ENCODE measurements around the gene UTP4.

The UTP4 gene

DNA sequence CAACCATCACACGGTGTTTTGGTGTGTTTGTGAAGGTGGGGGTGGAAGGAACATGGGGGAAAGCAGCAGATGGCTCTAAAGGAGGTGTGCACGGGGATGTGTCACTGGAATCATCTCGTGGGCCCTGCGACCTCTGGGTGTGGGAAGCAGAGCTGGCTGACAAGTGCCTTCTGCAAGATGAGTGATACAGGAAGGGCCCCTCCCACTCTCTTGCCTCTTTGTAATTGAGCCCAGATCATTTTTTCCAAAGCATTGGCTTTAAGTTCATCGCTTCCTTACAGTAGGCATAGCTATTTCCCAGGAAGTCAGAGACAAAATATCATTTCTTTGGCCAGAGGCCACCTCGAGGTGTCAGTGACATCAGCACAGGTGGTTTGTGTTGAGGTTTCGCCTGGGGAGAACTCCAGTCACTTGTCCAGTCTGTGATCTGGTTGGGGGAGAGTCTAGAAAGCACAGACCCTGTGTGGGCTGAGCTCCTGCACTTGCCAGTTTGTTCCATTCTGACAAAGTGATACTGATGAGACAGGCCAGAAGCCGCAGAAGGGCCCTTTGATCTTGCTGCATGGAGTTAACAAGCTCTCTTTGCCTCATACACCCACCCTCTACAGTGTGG lies 33.9 kb downstream of the UTP4 start:
- Mint-ChIP-seq H3K4me1 (peaks cover 2% of the 10 kb centered on the region), H3K36me3 (peaks cover 32% of the 10 kb centered on the region), H3K9me3 (no peaks in the 10 kb centered on the region), H3K27ac (no peak overlapping the region), H3K27me3 (no peaks in the 10 kb centered on the region), H3K4me3 (no peak overlapping the region)
- DNase-seq (ENCODE audit: low spot score in 2 of 2), result no peak
- ATAC-seq (ENCODE audit: low read depth), result no peak

- no peaks in the 10 kb centered on the region for H3K27me3 Mint-ChIP-seq
- H3K9me3 Mint-ChIP-seq, result no peaks in the 10 kb centered on the region
- ATAC-seq (ENCODE audit: low read depth) (no peak), DNase-seq (ENCODE audit: low spot score in 2 of 2) (no peak)
- peaks cover 4% of the 10 kb centered on the region for H3K4me1 Mint-ChIP-seq
- no peak overlapping the region for H3K4me3 Mint-ChIP-seq
- H3K36me3 Mint-ChIP-seq, result peaks cover 30% of the 10 kb centered on the region
- no peak overlapping the region for H3K27ac Mint-ChIP-seq
These were observed 34.8 kb downstream of the UTP4 start for GRCh38 chr16:69166946-69167930.

DNA sequence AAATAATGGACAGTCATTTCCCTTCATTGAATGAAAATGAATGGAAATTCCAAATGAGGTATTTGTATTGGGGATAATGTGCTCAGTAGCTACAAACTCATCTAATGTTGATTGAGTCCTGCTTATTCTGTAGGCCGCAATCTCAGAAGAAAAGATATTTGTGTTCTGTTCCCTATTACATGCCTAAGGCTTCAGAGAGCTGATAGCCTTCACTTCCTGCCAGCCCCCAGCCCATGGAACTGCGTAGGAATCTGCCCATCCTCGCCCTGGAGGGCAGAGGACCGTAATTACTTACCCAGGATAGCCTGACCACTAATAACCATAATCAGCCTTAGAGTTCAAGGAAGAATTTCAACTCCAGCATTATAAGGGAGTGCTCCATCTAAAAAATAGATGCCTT lies 36.6 kb downstream of the UTP4 start:
- H3K36me3 Mint-ChIP-seq, result peaks cover 24% of the 10 kb centered on the region
- no peaks in the 10 kb centered on the region for H3K27me3 Mint-ChIP-seq
- no peak overlapping the region for H3K4me3 Mint-ChIP-seq
- no peaks in the 10 kb centered on the region for H3K9me3 Mint-ChIP-seq
- DNase-seq (ENCODE audit: low spot score in 2 of 2), result no peak
- H3K4me1 Mint-ChIP-seq, result peaks cover 10% of the 10 kb centered on the region
- H3K27ac Mint-ChIP-seq, result no peak overlapping the region
- ATAC-seq (ENCODE audit: low read depth), result no peak

GRCh38 chr16:69169607-69170352 lies 37.3 kb downstream of the UTP4 start:
- no peak overlapping the region for H3K27ac Mint-ChIP-seq
- H3K4me3 Mint-ChIP-seq, result no peak overlapping the region
- H3K36me3 Mint-ChIP-seq, result peaks cover 23% of the 10 kb centered on the region
- H3K9me3 Mint-ChIP-seq, result no peaks in the 10 kb centered on the region
- H3K27me3 Mint-ChIP-seq, result no peaks in the 10 kb centered on the region
- no peak for ATAC-seq (ENCODE audit: low read depth)
- peaks cover 10% of the 10 kb centered on the region for H3K4me1 Mint-ChIP-seq
- no peak for DNase-seq (ENCODE audit: low spot score in 2 of 2)

- Mint-ChIP-seq H3K27me3 (no peaks in the 10 kb centered on the region), H3K36me3 (peaks cover 17% of the 10 kb centered on the region), H3K27ac (no peak overlapping the region), H3K4me1 (peaks cover 10% of the 10 kb centered on the region), H3K9me3 (no peaks in the 10 kb centered on the region), H3K4me3 (no peak overlapping the region)
- peak; percentile 35 for ATAC-seq (ENCODE audit: low read depth)
- DNase-seq (ENCODE audit: low spot score in 2 of 2), result no peak
These were observed 39.1 kb downstream of the UTP4 start for GRCh38 chr16:69171325-69172084.

- Mint-ChIP-seq H3K27ac (no peak overlapping the region), H3K4me3 (no peak overlapping the region), H3K4me1 (peaks cover 9% of the 10 kb centered on the region)
These were observed 43.8 kb downstream of the UTP4 start for GRCh38 chr16:69176033-69176800.

DNA sequence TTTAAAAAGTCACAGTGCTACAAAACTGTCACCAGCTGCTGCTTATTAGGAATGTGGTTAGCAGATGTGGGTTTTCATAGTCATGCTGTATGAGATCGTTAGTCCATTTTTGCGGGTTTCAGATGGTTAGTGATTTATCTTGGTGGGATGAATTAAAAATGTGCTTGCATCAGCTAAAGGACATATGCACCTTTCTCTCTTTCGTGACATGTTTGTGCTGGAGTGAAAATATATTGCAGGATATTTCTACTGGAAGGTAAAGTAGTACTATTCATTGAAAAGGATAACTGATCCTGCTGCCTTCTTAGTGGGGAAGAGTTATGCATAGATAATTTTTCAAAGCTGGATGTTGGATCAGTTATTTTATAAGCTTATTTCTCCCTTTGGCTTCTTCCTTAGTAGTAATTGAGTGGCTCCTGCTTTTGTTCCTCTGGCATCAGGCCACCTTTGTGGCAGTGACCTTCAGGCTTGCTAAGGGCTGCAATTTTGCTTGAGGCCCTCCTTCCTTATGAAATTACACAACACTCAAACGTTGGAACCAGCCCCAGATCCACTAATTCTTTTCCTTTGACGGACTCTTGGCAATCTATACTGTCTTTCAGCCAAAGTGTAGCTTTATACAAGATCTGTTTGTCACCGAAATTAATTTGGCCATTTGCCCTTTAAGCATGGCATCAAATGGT lies 47.0 kb downstream of the UTP4 start:
- H3K4me3 Mint-ChIP-seq, result no peak overlapping the region
- H3K4me1 Mint-ChIP-seq, result no peaks in the 10 kb centered on the region
- ATAC-seq (ENCODE audit: low read depth) (no peak), DNase-seq (ENCODE audit: low spot score in 2 of 2) (no peak)
- no peak overlapping the region for H3K27ac Mint-ChIP-seq
- H3K27me3 Mint-ChIP-seq, result no peaks in the 10 kb centered on the region
- no peaks in the 10 kb centered on the region for H3K9me3 Mint-ChIP-seq
- no peaks in the 10 kb centered on the region for H3K36me3 Mint-ChIP-seq

More at GRCh38 chr16:69176033-69176800, 43.8 kb downstream of the UTP4 start:
- no peak for ATAC-seq (ENCODE audit: low read depth)
- no peak for DNase-seq (ENCODE audit: low spot score in 2 of 2)
- Mint-ChIP-seq H3K27me3 (no peaks in the 10 kb centered on the region), H3K9me3 (no peaks in the 10 kb centered on the region), H3K36me3 (no peaks in the 10 kb centered on the region)

DNA sequence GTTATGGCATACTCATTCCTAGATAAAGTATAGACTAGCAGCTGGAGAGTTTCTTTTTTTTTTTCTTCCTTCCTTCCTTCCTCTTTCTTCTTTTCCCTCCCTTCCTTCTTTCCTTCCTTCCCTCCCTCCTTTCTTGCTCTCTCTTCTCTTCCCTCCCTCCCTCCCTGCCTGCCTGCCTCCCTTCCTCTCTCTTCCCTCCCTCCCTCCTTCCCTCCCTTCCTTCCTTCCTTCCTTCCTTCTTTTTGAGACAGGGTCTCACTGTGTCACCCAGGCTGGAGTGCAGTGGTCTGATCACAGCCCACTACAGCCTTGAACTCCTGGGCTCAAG lies 47.5 kb downstream of the UTP4 start:
- H3K27ac Mint-ChIP-seq, result no peak overlapping the region
- no peaks in the 10 kb centered on the region for H3K9me3 Mint-ChIP-seq
- no peaks in the 10 kb centered on the region for H3K36me3 Mint-ChIP-seq
- H3K4me3 Mint-ChIP-seq, result no peak overlapping the region
- no peaks in the 10 kb centered on the region for H3K4me1 Mint-ChIP-seq
- H3K27me3 Mint-ChIP-seq, result no peaks in the 10 kb centered on the region
- ATAC-seq (ENCODE audit: low read depth) (no peak), DNase-seq (ENCODE audit: low spot score in 2 of 2) (no peak)

GRCh38 chr16:69182730-69183416 lies 50.4 kb downstream of the UTP4 start:
- H3K36me3 Mint-ChIP-seq, result no peaks in the 10 kb centered on the region
- ATAC-seq (ENCODE audit: low read depth) (no peak), DNase-seq (ENCODE audit: low spot score in 2 of 2) (no peak)
- H3K9me3 Mint-ChIP-seq, result no peaks in the 10 kb centered on the region
- no peaks in the 10 kb centered on the region for H3K27me3 Mint-ChIP-seq
- H3K4me1 Mint-ChIP-seq, result peaks cover 6% of the 10 kb centered on the region
- H3K27ac Mint-ChIP-seq, result no peak overlapping the region
- no peak overlapping the region for H3K4me3 Mint-ChIP-seq

- Mint-ChIP-seq H3K4me3 (peak within 1 kb of the TSS; percentile 99), H3K36me3 (peaks cover 3% of the 10 kb centered on the region), H3K4me1 (peaks cover 24% of the 10 kb centered on the region), H3K27me3 (no peaks in the 10 kb centered on the region), H3K9me3 (no peaks in the 10 kb centered on the region), H3K27ac (peak within 1 kb of the TSS; percentile 97)
- peak; percentile 72 to 79 for DNase-seq (ENCODE audit: low spot score in 2 of 2)
- peak; percentile 89 for ATAC-seq (ENCODE audit: low read depth)
These were observed 54.4 kb downstream of the UTP4 start, which contains the start of gene SNTB2 for GRCh38 chr16:69186642-69187445. SNTB2 (plus strand) TSS chr16:69187164; CDS start chr16:69187167, 3 bp downstream.

GRCh38 chr16:69187446-69188235 lies 55.2 kb downstream of the UTP4 start:
- peak overlapping the region; percentile 88 for H3K4me3 Mint-ChIP-seq
- H3K27me3 Mint-ChIP-seq, result no peaks in the 10 kb centered on the region
- H3K36me3 Mint-ChIP-seq, result peaks cover 3% of the 10 kb centered on the region
- H3K27ac Mint-ChIP-seq, result peak overlapping the region; percentile 79
- ATAC-seq (ENCODE audit: low read depth), result peak; percentile 20
- H3K4me1 Mint-ChIP-seq, result peaks cover 26% of the 10 kb centered on the region
- H3K9me3 Mint-ChIP-seq, result no peaks in the 10 kb centered on the region
- DNase-seq (ENCODE audit: low spot score in 2 of 2), result peak; percentile 24 to 58

All from memory B cell (primary cell).